Right lobe of liver (tissue), 4 donors: Measurements from ENCODE around the gene PDGFA.

Experiments
- POLR2A ChIP-seq: fragments of 450-650 bp; IDR thresholded peaks from one replicate; pipeline ENCODE4 v1.6.1; 2017; ENCODE audit warnings: antibody characterized with exemption, mild to moderate bottlenecking
- TF ChIP-seq, protein P1 (sequence below), 4 donors: fragments of 200-600 bp in 3 of 4; fragments of 450-650 bp in 1 of 4; IDR thresholded peaks; one replicate each; pipeline versions ENCODE4 v1.5.1 to v1.8.0; 2016 to 2022; ENCODE audit warnings: antibody characterized with exemption in 4 of 4, mild to moderate bottlenecking in 2 of 4
- donor health status: DM: no; HTN: no; CAD: no.
- donor health status: DM: no; HTN: no; CAD: no.
- donor health status: DM: no; HTN: yes; CAD: no.

DNA sequence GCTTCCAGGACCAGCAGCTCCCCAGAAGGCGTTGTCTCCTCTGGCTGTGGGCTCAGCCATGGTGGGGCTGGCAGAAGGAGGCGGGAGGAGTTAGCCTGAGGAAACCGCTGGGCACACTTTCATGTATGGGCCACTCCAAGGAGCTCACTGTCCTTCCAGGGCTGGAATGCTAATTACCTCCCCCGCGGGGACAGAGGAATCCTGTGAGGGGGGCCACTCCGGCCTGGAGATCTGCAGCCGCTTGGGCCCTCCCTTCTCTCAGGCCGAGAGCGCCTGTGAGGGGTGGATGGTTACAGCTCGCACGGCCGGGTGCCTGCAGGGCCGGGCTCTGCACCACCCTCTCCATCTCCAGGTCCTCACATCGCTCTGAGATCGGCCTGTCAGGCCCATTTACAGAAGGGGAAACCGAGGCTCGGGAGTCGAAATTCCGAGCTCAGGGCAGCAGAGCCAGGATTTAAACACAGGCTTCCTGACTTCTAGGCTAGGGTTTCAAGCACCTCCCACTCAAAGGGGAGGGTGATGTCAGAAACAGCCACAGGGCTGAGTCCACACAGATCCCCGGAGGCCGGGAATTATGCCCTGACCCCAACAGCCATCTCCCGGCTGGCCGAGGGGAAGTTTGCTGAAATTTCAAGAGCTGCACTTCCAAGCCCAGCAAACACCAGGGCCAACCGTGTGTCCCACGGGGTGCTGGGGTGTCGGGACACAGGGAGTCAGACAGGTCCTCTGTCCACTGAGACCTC, 59.1 kb downstream of the PDGFA start:
- TF ChIP-seq POLR2A = no peak
- TF ChIP-seq, protein P1, sequence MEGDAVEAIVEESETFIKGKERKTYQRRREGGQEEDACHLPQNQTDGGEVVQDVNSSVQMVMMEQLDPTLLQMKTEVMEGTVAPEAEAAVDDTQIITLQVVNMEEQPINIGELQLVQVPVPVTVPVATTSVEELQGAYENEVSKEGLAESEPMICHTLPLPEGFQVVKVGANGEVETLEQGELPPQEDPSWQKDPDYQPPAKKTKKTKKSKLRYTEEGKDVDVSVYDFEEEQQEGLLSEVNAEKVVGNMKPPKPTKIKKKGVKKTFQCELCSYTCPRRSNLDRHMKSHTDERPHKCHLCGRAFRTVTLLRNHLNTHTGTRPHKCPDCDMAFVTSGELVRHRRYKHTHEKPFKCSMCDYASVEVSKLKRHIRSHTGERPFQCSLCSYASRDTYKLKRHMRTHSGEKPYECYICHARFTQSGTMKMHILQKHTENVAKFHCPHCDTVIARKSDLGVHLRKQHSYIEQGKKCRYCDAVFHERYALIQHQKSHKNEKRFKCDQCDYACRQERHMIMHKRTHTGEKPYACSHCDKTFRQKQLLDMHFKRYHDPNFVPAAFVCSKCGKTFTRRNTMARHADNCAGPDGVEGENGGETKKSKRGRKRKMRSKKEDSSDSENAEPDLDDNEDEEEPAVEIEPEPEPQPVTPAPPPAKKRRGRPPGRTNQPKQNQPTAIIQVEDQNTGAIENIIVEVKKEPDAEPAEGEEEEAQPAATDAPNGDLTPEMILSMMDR (IDR thresholded peaks at IDR 0.05) = no peak
